PC-9 (cell line): Measurements from ENCODE around the gene GAR1.

Experiments used
- CTCF ChIP-seq: fragments of 200-600 bp; sonication (generic); conservative IDR thresholded peaks from 2 replicates; pipeline ENCODE4 v1.6.1; 2017; ENCODE audit warnings: mixed run types, antibody characterized with exemption, mild to moderate bottlenecking, moderate library complexity
- EZH2 ChIP-seq: fragments of 200-600 bp; sonication (generic); IDR thresholded peaks from 2 replicates; pipeline ENCODE4 v1.8.0; 2017; ENCODE audit warnings: antibody characterized with exemption, low read depth

- no peak for TF ChIP-seq CTCF
- no peak for TF ChIP-seq EZH2
Measured at GRCh38 chr4:109815151-109816081, at the start of gene GAR1.
